ENCODE results near the gene ARPC2. TPM values are rescaled to one million over a fixed set of nuclear protein-coding genes. Genes with fewer than 3 reads are reported as not detected.

The ARPC2 gene
- total and polyA plus RNA-seq, 2 of the 13 experiments (the other 11 are each of a cell fraction or from before 2014, with no cell fraction given) = 168 to 303 TPM

DNA sequence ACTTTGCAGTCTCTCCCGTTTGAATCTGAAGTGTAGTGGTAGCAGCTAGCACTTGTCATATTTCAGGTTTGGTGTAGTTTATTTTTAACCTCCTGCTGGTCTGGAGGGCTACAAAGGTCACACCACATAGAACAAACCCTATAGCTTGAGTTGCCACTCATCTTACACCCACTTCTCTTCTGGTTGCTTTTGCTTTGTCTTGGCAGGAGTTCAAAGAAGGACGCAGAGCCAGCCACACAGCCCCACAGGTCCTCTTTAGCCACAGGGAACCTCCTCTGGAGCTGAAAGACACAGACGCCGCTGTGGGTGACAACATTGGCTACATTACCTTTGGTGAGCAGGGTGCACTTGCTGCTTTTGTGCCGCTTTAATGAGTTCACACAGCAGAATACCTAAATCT, 28.2 kb downstream of the ARPC2 start (continued):
- TF ChIP-seq, protein P1, sequence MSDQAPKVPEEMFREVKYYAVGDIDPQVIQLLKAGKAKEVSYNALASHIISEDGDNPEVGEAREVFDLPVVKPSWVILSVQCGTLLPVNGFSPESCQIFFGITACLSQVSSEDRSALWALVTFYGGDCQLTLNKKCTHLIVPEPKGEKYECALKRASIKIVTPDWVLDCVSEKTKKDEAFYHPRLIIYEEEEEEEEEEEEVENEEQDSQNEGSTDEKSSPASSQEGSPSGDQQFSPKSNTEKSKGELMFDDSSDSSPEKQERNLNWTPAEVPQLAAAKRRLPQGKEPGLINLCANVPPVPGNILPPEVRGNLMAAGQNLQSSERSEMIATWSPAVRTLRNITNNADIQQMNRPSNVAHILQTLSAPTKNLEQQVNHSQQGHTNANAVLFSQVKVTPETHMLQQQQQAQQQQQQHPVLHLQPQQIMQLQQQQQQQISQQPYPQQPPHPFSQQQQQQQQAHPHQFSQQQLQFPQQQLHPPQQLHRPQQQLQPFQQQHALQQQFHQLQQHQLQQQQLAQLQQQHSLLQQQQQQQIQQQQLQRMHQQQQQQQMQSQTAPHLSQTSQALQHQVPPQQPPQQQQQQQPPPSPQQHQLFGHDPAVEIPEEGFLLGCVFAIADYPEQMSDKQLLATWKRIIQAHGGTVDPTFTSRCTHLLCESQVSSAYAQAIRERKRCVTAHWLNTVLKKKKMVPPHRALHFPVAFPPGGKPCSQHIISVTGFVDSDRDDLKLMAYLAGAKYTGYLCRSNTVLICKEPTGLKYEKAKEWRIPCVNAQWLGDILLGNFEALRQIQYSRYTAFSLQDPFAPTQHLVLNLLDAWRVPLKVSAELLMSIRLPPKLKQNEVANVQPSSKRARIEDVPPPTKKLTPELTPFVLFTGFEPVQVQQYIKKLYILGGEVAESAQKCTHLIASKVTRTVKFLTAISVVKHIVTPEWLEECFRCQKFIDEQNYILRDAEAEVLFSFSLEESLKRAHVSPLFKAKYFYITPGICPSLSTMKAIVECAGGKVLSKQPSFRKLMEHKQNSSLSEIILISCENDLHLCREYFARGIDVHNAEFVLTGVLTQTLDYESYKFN (CRISPR knock-in tag; conservative IDR thresholded peaks at IDR 0.05) = peak; percentile 59
- TF ChIP-seq RFX5 (IDR thresholded peaks at IDR 0.05; ENCODE audit: low read depth, low read length) (no peak), ZNF558 (CRISPR knock-in tag; IDR thresholded peaks at IDR 0.05; ENCODE audit: borderline replicate concordance) (no peak), SOX13 (IDR thresholded peaks at IDR 0.05) (no peak), SOX13 (CRISPR knock-in tag; conservative IDR thresholded peaks at IDR 0.05 in 1 of 2, IDR thresholded peaks at IDR 0.05 in 1 of 2) (peak in 1 of 2 experiments; percentile 28; a peak in 1 of 4 replicates), SALL1 (CRISPR knock-in tag; IDR thresholded peaks at IDR 0.05) (peak; percentile 57; the same call in 1 of the 2 replicates), ZBTB7B (CRISPR knock-in tag; IDR thresholded peaks at IDR 0.05) (peak; percentile 49; the same call in 1 of the 2 replicates), CREB1 (IDR thresholded peaks at IDR 0.05) (no peak), CREB1 (CRISPR knock-in tag; IDR thresholded peaks at IDR 0.05) (peak; percentile 22; the same call in 1 of the 2 replicates), NFKB2 (CRISPR knock-in tag; IDR thresholded peaks at IDR 0.05; ENCODE audit: borderline replicate concordance) (no peak), HDAC1 (CRISPR knock-in tag; IDR thresholded peaks at IDR 0.05) (peak; percentile 44; the same call in 1 of the 2 replicates), HIVEP1 (CRISPR knock-in tag; IDR thresholded peaks at IDR 0.05) (0 out of 2 replicates have a peak, but pooled peaks have one; percentile 39)
- TF ChIP-seq, protein P2, sequence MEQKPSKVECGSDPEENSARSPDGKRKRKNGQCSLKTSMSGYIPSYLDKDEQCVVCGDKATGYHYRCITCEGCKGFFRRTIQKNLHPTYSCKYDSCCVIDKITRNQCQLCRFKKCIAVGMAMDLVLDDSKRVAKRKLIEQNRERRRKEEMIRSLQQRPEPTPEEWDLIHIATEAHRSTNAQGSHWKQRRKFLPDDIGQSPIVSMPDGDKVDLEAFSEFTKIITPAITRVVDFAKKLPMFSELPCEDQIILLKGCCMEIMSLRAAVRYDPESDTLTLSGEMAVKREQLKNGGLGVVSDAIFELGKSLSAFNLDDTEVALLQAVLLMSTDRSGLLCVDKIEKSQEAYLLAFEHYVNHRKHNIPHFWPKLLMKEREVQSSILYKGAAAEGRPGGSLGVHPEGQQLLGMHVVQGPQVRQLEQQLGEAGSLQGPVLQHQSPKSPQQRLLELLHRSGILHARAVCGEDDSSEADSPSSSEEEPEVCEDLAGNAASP (CRISPR knock-in tag; IDR thresholded peaks at IDR 0.05; ENCODE audit: borderline replicate concordance) = peak; percentile 24; the same call in 1 of the 2 replicates
- TF ChIP-seq, protein P3, sequence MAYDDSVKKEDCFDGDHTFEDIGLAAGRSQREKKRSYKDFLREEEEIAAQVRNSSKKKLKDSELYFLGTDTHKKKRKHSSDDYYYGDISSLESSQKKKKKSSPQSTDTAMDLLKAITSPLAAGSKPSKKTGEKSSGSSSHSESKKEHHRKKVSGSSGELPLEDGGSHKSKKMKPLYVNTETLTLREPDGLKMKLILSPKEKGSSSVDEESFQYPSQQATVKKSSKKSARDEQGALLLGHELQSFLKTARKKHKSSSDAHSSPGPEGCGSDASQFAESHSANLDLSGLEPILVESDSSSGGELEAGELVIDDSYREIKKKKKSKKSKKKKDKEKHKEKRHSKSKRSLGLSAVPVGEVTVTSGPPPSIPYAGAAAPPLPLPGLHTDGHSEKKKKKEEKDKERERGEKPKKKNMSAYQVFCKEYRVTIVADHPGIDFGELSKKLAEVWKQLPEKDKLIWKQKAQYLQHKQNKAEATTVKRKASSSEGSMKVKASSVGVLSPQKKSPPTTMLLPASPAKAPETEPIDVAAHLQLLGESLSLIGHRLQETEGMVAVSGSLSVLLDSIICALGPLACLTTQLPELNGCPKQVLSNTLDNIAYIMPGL (CRISPR knock-in tag; IDR thresholded peaks at IDR 0.05; ENCODE audit: borderline replicate concordance in 1 of 2, low read depth in 1 of 2) = no peak
